GM19023 (cell line): ENCODE measurements around the gene COL15A1.
A peak's percentile ranks its signal among the peaks of the same experiment; 100 is the strongest.

Source experiments
- ATAC-seq: cut with Tn5 transposase; IDR thresholded peaks from one replicate; pipeline ENCODE4 v1.9.1; 2021; ENCODE audit warnings: mild to moderate bottlenecking, moderate library complexity; ENCODE audit not compliant: unreplicated experiment

Gene COL15A1

DNA sequence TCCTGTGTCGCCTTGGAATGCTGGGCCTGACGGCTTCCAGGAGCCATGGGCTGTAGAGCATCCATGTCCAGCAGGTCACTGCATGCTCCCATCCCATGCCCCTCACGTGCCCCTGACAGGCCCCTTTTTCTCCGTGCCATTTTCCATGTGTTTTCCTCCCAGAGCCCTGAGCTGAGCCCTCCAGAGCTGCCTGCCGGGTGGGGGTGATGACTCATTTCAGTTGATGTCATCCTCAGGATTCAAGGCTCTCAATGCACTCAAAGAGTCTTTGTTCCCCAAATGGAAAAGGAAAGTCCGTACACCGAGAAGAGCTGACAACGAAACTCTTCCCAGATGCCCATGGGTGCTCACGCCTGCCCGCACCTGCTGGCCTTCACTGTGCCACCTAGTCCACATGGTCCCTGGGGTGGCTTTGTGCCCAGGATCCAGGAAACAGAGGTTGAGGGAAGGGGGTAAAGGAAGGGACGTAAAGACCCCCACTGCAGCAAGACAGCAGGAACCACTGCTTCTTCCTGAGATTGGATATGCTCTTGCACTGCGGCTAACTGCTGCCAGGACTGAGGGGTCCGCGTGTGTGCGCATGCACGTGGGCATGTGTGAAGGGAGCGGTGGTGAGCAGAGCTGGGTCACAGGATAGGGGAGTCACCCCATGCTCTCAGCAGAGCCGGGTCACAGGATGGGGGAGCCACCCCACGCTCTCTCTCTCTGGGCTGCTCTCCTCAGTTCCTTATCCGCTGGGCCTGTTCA is 27.6 kb downstream of the COL15A1 start:
- no peak for ATAC-seq

- no peak for ATAC-seq
Measured at GRCh38 chr9:98971915-98972223, 28.2 kb downstream of the COL15A1 start.

DNA sequence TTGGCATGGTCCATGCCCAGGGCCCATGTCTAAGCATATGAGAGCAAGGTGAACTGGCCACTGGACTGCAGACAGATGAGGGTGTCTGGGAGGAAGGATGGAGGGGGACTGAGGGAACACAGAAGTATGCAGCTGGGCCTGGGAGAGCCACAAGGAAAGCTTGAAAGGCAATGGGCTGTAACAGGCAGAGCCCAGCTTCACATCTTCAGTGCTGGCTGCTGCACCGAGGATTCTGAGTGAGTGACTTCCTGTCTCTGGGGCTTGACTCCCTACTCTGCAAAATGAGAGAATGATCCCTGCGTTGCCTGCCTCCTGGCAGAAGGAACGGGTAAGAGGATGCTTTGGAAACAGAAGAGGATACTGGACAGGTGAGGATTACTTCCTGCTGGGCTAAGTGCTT is 29.0 kb downstream of the COL15A1 start:
- no peak for ATAC-seq

DNA sequence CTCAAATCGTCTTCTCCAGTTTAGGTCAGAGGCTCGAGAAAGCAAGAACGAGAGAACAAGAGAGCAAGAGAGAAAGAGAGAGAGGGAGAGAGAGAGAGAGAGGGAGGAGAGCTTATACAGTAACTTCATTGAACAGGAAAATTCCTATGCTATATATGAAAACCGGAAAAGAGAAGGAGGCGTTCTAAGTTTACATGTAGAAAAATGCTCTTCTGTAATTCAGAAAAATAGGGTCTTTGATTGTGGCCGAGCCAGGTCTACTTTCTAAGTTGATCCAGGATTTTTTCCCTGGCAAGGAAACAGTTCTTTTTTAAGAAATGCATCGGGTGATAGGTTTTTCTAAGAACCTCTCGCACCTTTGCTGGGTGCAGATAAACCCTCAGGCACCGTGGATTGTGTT is 29.5 kb downstream of the COL15A1 start:
- no peak for ATAC-seq

DNA sequence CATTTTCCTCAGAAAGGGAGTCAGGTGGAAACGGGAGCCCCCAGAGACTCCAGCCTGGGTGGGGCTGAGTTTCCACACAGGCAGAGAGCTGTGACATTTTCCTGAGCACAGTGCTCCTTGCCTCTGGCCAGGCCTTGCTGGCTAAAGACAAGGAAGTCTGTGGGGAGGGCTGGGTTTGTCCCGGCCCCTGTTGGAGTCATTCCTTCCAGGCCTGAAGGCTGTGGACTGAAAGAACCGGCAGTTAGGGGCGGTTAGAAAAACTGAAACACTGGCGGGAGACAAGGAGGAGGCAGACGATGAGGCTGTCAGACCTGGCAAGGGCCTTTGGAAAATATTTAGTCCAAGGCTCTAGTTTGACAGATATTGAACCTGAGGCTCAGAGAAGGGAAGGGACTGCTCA is 29.9 kb downstream of the COL15A1 start:
- ATAC-seq = no peak

DNA sequence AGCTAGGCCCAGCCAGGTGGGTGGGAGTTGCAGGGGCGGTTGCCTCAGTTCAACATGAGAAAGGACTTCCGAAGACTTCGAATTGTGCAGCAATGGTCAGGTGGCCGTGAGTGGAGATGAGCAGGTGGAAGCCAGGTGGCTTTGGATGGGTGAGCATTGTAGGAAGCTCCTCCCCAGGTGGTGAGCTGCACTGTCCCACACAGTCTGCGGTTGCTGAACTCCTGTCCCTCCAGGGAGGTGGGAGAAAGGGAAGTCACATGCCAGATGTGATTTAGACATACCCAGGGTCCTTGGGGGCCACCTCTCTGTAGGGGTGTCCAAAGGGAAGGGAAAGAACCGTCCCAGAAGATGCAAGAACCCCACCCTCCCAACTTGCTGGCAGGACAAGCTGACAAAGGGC is 30.4 kb downstream of the COL15A1 start:
- ATAC-seq = no peak

DNA sequence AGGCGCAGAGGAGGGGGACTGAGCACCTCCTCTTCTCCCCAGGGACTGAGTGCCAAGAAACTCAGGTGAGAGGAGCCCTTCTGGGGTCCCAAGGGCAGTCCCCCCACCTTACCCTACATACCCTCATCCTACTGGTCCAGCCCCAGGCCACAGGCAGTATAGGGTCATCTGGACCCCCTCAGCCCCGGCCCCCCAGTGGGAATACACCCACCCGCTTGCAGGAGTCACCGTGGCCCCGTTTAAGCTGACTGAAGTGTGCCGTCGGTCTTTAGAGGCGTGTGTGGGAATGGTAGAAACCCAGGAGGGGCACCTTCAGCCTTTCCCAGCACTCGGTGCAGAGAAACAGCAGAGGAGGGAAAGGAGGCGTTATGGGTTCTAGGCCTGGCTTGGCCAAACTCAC is 30.8 kb downstream of the COL15A1 start:
- peak; percentile 9 for ATAC-seq

GRCh38 chr9:98974994-98975712 is 31.4 kb downstream of the COL15A1 start:
- peak; percentile 86 for ATAC-seq

GRCh38 chr9:98975838-98976237 is 32.1 kb downstream of the COL15A1 start:
- ATAC-seq = no peak

- ATAC-seq = no peak
Measured at GRCh38 chr9:98977246-98977714, 33.6 kb downstream of the COL15A1 start.

GRCh38 chr9:98977813-98978212 is 34.1 kb downstream of the COL15A1 start:
- ATAC-seq = no peak

- no peak for ATAC-seq
Measured at GRCh38 chr9:98978231-98978681, 34.5 kb downstream of the COL15A1 start.

GRCh38 chr9:98980291-98980690 is 36.6 kb downstream of the COL15A1 start:
- no peak for ATAC-seq

GRCh38 chr9:98983295-98984268 is 39.9 kb downstream of the COL15A1 start:
- no peak for ATAC-seq

- no peak for ATAC-seq
Measured at GRCh38 chr9:98985596-98985995, 41.9 kb downstream of the COL15A1 start.

GRCh38 chr9:98986866-98987651 is 43.4 kb downstream of the COL15A1 start:
- ATAC-seq = no peak

- ATAC-seq = no peak
Measured at GRCh38 chr9:98989036-98990000, 45.6 kb downstream of the COL15A1 start.

GRCh38 chr9:98990181-98990870 is 46.6 kb downstream of the COL15A1 start:
- ATAC-seq = no peak
